Activated T-helper 17 cell treated with anti-CD3 and anti-CD28 coated beads, Interleukin-2, amount 50 U/mL, for 72 hours (primary cell): ENCODE results near the gene SPTLC2. TPM values are rescaled to one million over a fixed set of nuclear protein-coding genes. Genes with fewer than 3 reads are reported as not detected.

ENCODE experiments used
- ATAC-seq: fragments of 150-1000 bp; cut with Tn5 transposase; replicated peaks from 2 replicates; pipeline ENCODE4 v1.10.0; 2021; ENCODE audit warnings: mild to moderate bottlenecking, moderate library complexity
- H3K27ac Mint-ChIP-seq: one replicate; pipeline ENCODE4 v1.8.0; 2022; ENCODE audit warnings: mixed read lengths
- H3K27me3 Mint-ChIP-seq: one replicate; pipeline ENCODE4 v1.8.0; 2022; ENCODE audit warnings: mixed read lengths
- H3K36me3 Mint-ChIP-seq: one replicate; pipeline ENCODE4 v1.8.0; 2022; ENCODE audit warnings: low read depth, mild to moderate bottlenecking, mixed read lengths
- H3K4me1 Mint-ChIP-seq: one replicate; pipeline ENCODE4 v1.8.0; 2022; ENCODE audit warnings: mixed read lengths
- H3K4me3 Mint-ChIP-seq: one replicate; pipeline ENCODE4 v1.8.0; 2022; ENCODE audit warnings: mild to moderate bottlenecking, mixed read lengths
- H3K9me3 Mint-ChIP-seq: one replicate; pipeline ENCODE4 v1.8.0; 2022; ENCODE audit warnings: mixed read lengths
- total RNA-seq, 2 donors: library from RNA; stranded (reverse); gene quantifications; one replicate each; pipeline ENCODE4 v1.2.3, GENCODE V29; 2022

Gene SPTLC2
- total RNA-seq, 2 donors from 2014 or later = 17.4 to 27.2 TPM

GRCh38 chr14:77475432-77476115, 140.9 kb downstream of the SPTLC2 start:
- no peak for ATAC-seq
- H3K27me3 Mint-ChIP-seq = no peaks in the 10 kb centered on the region
- no peaks in the 10 kb centered on the region for H3K9me3 Mint-ChIP-seq
- H3K36me3 Mint-ChIP-seq = no peaks in the 10 kb centered on the region
- H3K27ac Mint-ChIP-seq = no peak overlapping the region
- no peaks in the 10 kb centered on the region for H3K4me1 Mint-ChIP-seq
- H3K4me3 Mint-ChIP-seq = no peak overlapping the region

DNA sequence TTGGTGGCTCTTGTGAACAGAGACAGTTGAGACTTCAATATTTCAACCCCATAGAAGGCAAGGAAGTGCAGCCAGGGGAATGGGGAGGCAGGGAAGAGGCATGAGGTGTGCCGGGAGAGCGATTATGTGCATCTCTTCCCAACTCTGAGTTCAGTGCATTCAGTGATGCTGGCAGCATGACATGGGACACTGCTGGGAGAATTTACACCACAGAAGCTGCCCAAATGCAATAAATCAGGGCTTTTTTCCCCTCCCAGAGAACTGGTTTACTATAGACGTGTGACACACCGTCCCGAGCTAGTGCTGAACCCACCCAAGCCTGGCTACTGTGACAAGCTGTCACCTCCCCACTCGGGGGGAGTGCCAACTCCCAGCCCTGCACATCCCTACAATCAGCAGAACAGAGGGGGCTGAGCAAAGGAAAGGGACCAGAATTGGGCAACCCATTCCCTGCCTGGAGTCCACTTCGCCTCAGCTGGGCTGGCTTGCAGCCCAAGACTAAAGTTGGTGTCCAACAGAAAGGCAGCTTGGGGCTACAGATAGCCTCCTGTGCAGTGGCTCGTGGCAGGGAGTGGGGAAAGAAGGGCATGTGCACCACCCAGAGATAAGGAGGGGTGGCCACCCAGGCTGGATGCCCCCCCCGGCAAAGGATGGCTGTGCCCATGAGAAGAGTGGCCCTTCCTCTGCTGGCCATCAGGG, 141.8 kb downstream of the SPTLC2 start:
- Mint-ChIP-seq H3K36me3 (peaks cover 4% of the 10 kb centered on the region), H3K27me3 (no peaks in the 10 kb centered on the region), H3K27ac (no peak overlapping the region), H3K4me3 (no peak overlapping the region), H3K4me1 (no peaks in the 10 kb centered on the region), H3K9me3 (no peaks in the 10 kb centered on the region)
- no peak for ATAC-seq

DNA sequence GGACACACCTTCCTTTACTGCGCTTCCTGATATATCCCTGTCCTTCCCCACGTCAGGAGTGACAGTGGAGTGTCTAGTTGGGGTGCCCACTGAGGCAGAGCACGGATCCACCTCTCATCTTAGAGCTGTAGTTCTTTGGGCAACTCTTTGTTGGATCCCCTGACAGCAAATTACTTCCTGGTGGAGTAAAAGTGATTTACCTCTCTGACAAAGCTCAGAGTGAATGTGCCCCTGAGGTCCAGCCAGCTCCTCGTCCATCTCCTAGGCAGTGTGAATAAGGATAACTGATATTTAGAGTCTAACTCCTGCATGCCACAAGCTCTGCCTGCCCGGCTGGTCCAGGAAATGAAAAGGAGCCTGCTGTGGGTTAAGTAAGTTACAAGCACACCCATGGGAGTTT, 142.5 kb downstream of the SPTLC2 start:
- Mint-ChIP-seq H3K9me3 (no peaks in the 10 kb centered on the region), H3K27ac (no peak overlapping the region), H3K4me3 (no peak overlapping the region), H3K36me3 (peaks cover 11% of the 10 kb centered on the region), H3K4me1 (peaks cover 3% of the 10 kb centered on the region), H3K27me3 (no peaks in the 10 kb centered on the region)
- no peak for ATAC-seq

DNA sequence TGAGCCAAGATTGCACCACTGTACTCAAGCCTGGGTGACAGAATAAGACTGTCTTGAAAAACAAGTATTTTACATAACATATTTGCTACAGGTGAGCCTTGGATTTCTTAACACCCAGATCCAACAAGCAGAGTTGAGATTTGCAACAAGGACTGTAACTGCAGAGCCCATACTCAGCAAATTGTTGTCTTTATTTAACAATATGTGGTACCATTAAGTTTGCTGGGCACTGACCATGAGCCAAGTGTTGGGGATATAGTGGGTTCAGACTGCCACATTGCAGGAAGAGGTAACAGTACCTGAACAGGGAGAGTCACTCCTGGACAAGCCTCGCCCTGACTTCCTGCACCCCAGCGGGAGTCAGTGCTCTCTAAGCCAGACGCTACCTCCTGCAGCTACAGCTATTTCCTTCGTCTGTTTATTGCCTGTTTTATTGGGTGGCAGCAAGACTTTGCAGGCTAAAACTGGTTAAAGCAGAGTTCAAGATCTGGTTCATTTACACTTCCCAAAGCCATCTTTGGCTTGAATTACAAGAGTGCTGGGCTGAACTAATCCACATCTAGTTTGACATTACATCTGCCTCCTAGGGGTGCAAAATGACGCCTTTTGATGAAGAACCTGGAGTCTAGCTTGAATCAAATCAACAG, 146.1 kb downstream of the SPTLC2 start:
- Mint-ChIP-seq H3K9me3 (no peaks in the 10 kb centered on the region), H3K36me3 (peaks cover 47% of the 10 kb centered on the region)

DNA sequence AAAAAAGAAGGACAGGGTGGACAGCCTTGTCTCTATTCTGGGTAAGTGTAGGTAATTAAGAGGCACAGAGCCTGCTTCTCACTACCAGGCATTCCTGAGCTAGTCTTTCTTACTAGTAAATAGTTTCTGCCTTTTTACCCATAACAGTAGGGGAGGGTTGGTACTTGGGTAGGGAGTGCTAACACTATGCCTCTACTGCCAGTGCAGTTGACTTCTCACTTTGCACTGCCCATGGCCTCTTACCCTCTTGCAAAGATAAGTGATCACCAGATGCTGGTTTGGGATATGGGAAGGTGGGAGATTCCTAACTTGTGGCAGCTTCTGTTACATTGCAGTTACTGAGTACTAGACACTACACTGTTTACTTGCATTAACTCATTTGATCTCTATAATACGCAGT, 146.9 kb downstream of the SPTLC2 start:
- H3K4me3 Mint-ChIP-seq = no peak overlapping the region
- no peaks in the 10 kb centered on the region for H3K9me3 Mint-ChIP-seq
- H3K27me3 Mint-ChIP-seq = no peaks in the 10 kb centered on the region
- H3K27ac Mint-ChIP-seq = no peak overlapping the region
- peaks cover 5% of the 10 kb centered on the region for H3K4me1 Mint-ChIP-seq
- no peak for ATAC-seq
- peaks cover 55% of the 10 kb centered on the region for H3K36me3 Mint-ChIP-seq

More for the DNA sequence above, 146.1 kb downstream of the SPTLC2 start:
- H3K4me3 Mint-ChIP-seq = no peak overlapping the region
- H3K27me3 Mint-ChIP-seq = no peaks in the 10 kb centered on the region
- H3K27ac Mint-ChIP-seq = no peak overlapping the region
- ATAC-seq = no peak
- H3K4me1 Mint-ChIP-seq = peaks cover 5% of the 10 kb centered on the region

DNA sequence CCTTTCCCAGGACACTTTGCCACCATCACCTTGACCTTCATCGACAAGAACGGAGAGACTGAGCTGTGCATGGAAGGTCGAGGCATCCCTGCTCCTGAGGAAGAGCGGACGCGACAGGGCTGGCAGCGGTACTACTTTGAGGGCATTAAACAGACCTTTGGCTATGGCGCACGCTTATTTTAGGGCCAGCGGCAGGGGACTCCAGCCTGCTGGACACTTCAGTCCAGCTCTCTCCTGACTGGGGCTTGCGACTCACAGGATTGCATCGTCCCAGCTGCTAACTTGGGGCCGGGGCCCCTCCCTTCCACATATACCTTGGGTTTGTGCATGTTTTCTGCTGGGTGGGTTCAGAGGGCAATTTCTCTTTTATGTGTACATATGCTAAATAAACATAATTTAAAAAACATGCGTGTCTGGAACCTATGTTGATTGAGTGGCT, 147.4 kb downstream of the SPTLC2 start:
- Mint-ChIP-seq H3K4me1 (peaks cover 5% of the 10 kb centered on the region), H3K9me3 (no peaks in the 10 kb centered on the region), H3K27ac (no peak overlapping the region), H3K27me3 (no peaks in the 10 kb centered on the region), H3K4me3 (no peak overlapping the region), H3K36me3 (peaks cover 60% of the 10 kb centered on the region)
- no peak for ATAC-seq

DNA sequence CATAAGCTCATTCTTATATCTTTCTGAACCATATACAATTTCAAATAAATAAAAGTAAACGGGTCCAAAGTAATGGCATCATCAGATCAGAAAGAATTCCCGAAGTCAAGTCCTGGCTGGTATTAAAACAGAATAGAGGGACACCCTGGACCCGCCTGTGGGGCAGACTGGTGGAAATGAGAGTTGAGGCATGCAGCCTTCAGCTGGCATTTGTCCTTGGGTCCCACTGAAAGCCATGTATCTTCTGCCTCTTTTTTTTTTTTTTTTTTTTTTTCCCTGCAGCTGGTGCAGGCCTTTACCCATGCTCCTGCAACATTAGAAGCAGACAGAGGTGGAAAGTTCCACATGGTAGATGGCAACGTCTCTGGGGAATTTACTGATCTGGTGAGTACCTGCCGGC, 148.6 kb downstream of the SPTLC2 start:
- peaks cover 72% of the 10 kb centered on the region for H3K36me3 Mint-ChIP-seq
- no peak overlapping the region for H3K4me3 Mint-ChIP-seq
- no peaks in the 10 kb centered on the region for H3K9me3 Mint-ChIP-seq
- peaks cover 5% of the 10 kb centered on the region for H3K4me1 Mint-ChIP-seq
- no peak overlapping the region for H3K27ac Mint-ChIP-seq
- no peak for ATAC-seq
- H3K27me3 Mint-ChIP-seq = no peaks in the 10 kb centered on the region

DNA sequence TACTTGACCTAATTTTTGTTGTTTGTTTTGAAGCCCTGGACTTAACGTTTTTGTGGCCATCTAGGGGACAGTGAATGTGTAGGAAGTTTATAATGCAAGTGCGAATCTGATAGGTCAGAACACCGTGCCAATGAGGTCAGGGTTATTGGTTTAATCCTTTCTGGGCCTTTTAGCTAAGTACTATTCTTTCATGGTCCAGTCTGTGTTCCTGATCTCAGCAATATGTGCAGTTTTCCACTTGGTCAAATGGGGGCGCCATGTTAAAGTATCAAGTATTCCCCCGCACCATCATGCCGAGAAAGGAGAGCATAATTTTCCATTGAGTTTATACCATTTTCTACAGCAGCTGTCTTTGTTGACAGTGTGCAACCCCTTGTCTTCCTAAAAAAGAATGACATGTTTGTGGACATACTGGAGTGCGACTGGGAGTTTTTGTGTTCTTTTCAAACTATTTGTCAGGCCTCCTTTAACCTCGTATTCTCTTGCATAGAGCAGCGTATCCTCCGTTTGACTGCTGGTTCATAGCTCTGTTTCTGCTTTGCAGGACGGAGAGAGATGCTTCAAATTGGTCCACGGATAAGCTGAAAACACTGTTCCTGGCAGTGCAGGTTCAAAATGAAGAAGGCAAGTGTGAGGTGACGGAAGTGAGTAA, 157.2 kb downstream of the SPTLC2 start:
- peaks cover 77% of the 10 kb centered on the region for H3K36me3 Mint-ChIP-seq

GRCh38 chr14:77458249-77458950, 158.0 kb downstream of the SPTLC2 start:
- H3K4me1 Mint-ChIP-seq = peaks cover 23% of the 10 kb centered on the region
- H3K36me3 Mint-ChIP-seq = peaks cover 77% of the 10 kb centered on the region
- no peak for ATAC-seq
- no peaks in the 10 kb centered on the region for H3K9me3 Mint-ChIP-seq
- H3K4me3 Mint-ChIP-seq = peak overlapping the region; percentile 98
- H3K27ac Mint-ChIP-seq = peak overlapping the region; percentile 100
- H3K27me3 Mint-ChIP-seq = no peaks in the 10 kb centered on the region

More for the DNA sequence above, 157.2 kb downstream of the SPTLC2 start:
- Mint-ChIP-seq H3K4me3 (peak overlapping the region; percentile 98), H3K4me1 (peaks cover 23% of the 10 kb centered on the region), H3K9me3 (no peaks in the 10 kb centered on the region), H3K27ac (peak overlapping the region; percentile 100), H3K27me3 (no peaks in the 10 kb centered on the region)
- no peak for ATAC-seq

DNA sequence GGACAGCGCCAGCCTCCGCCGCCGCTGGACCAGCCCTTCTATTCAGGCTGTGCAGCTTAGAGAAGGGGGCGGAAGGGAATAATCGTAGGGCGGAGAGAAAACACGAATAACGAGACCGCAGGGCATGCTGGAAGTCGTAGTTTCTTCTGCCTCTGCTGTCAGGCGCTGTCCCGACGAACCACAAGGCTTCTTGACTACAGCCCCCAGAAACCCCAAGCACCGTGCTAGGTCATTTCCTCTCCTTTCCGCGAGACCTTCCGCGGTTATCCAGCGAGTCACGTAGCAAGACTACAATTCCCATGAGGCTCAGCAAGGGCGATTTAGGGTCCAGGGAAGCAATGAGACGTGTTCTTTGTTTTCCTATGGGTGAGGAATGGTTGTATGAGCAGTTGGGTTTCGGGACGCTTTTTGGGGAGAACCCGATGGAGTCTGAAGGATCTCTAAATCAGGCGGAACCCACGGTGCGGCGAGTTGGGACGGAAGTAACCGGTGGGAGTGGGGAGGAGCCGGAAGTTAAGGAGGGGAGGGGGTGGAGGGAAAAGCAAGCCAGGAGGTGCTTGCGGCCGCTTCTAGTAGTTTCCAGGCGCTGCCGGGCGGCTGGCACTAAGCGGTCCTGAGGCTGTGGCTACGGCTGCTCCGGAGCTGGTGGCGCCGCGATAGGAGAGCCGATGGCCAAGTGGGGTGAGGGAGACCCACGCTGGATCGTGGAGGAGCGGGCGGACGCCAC, 158.8 kb downstream of the SPTLC2 start, which contains the start of the genes AHSA1 and VIPAS39:
Gene AHSA1 (plus strand): TSS at position 572 of the 727 bp plus-strand sequence. CDS start 97 bp downstream, at position 669.
Gene VIPAS39 (minus strand): TSS at position 80 of the 727 bp plus-strand sequence. CDS start 3,499 bp downstream, outside the sequence.
- Mint-ChIP-seq H3K4me1 (peaks cover 23% of the 10 kb centered on the region), H3K4me3 (peak within 1 kb of the TSS; percentile 98), H3K9me3 (no peaks in the 10 kb centered on the region), H3K27me3 (no peaks in the 10 kb centered on the region), H3K27ac (peak within 1 kb of the TSS; percentile 100), H3K36me3 (peaks cover 77% of the 10 kb centered on the region)
- peak; percentile 97 for ATAC-seq

- Mint-ChIP-seq H3K27ac (peak overlapping the region; percentile 100), H3K36me3 (peaks cover 77% of the 10 kb centered on the region), H3K4me1 (peaks cover 23% of the 10 kb centered on the region), H3K27me3 (no peaks in the 10 kb centered on the region), H3K9me3 (no peaks in the 10 kb centered on the region), H3K4me3 (peak overlapping the region; percentile 98)
- peak; percentile 9 for ATAC-seq
These were observed 159.3 kb downstream of the SPTLC2 start for GRCh38 chr14:77457115-77457521.
